T1000 (cell line): ENCODE data around the gene TMEM53.

Source experiments
- DNase-seq: peaks from one replicate; lab custom pipeline; 2025; ENCODE audit warnings: mixed read lengths; lab: John Stamatoyannopoulos, UW

TMEM53 gene

GRCh38 chr1:44628962-44629756 lies 45.1 kb downstream of the TMEM53 start:
- no peak for DNase-seq

- DNase-seq = no peak
These were observed 48.9 kb downstream of the TMEM53 start for GRCh38 chr1:44625348-44625747.

DNA sequence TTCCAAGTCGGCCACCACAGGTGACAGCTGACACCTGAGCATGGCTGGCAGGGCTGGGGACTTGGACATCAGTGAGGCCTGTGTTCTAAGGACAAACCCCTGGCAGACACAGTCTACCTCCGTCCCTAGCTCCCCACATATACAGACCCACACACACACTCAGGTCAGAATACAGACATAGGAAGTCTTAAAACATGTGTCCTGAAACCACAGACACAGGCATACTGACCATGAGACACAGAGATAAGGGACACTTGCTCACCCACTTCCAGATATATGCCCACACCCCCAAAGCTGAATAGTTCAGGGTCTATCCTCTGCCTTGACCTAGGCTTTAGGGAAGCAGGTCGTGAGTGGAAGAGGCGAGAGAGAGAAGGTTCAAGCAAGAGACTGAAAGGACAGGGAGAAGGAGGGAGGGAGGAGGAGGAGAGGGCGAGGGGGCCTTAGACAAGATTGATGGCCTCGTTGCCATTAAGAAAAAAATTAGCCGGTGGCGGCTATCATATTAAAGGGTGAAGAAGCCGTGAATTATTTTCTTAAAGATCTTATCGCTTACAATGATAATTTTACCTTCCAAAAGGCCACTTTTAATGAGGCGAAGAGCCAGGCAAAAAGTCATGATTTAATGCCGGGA lies 49.9 kb downstream of the TMEM53 start:
- no peak for DNase-seq

DNA sequence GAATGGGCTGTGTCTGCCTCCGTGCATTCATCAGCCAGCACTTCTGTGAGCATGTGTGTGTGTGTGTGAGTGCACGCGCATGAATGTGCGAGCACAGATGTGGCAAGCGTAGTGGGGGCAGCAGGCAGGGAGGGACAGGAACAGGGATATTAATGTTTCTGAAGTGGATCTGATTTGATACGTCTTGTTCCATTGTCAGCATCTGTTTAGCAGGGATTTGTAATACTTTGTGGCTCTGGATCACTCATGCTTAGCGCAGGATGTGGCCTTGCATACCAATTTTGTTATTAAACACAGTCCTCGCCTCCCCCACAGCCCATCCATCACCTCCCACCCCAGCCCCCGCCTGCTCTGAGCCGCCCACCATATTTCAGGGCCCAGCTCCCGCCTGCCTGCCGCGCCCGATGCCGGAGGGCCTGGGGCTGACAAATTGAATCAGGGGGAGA lies 52.4 kb downstream of the TMEM53 start:
- DNase-seq = no peak

GRCh38 chr1:44620072-44620471 lies 54.2 kb downstream of the TMEM53 start:
- no peak for DNase-seq

DNA sequence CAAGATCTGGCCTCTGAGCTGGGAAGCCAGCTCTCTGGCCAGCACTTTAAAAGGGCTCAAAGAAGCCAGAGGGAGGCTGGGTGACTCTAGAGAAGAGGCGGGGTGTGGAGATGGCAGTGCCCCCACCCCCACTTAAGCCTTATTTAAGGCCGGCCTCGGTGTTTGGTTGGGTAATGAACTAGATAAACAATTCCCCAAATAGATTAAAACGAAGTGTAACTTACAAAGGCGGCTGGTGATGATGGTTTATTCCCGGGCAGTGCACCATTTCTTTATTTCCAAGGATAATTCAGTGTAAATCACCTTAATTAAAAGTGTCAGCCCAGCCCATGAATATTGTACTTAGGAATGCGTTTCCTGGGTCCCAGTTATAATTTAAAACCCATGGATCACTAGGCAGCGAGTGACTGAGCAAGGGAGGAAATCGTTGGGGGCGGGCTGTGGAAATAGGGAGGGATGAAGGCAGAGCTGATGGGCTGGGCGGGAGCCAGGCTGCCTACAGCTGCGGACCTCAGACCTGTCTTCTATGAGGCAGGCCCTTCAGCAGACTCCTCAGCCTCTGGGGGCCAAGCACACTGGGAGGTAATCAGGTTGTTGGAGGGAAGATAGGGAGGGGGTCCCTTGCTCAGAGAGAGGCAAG lies 54.9 kb downstream of the TMEM53 start:
- no peak for DNase-seq

- no peak for DNase-seq
These were observed 56.6 kb downstream of the TMEM53 start for GRCh38 chr1:44617703-44618029.

DNA sequence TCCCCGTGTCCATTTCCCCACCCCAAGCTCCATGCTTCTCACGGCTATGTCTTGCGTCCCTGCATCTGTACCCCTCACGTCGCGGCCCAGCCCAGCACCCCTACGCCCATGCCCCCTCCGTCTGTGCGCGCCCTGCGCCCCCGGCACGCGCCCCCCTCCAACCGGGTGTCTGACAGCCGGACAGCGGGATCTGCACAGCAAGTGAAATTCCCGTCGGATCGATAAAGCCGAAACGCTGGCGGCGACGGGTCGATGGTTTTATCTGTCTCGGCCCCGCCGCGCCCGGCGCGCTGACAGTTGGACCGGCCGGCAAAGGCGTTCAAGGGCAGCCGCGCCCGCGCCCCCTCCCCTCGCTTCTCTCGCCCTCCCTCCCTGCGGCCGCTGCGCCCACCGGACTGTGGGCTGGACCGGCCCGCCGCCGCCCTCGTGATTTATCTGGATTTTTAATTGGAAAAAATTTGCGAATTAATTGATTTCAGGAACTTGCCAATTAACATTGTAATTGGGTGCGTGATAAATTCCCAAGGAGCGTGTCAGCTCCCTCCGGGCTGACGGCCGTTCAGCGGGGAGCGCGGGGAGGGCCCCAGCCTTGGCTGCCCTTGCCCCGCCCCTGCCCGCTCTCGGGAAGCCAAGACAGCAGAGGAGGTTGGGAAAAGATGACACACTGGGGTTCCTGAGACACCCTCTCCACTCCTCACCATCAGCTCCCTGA lies 57.1 kb downstream of the TMEM53 start:
- peak; percentile 52 for DNase-seq

DNA sequence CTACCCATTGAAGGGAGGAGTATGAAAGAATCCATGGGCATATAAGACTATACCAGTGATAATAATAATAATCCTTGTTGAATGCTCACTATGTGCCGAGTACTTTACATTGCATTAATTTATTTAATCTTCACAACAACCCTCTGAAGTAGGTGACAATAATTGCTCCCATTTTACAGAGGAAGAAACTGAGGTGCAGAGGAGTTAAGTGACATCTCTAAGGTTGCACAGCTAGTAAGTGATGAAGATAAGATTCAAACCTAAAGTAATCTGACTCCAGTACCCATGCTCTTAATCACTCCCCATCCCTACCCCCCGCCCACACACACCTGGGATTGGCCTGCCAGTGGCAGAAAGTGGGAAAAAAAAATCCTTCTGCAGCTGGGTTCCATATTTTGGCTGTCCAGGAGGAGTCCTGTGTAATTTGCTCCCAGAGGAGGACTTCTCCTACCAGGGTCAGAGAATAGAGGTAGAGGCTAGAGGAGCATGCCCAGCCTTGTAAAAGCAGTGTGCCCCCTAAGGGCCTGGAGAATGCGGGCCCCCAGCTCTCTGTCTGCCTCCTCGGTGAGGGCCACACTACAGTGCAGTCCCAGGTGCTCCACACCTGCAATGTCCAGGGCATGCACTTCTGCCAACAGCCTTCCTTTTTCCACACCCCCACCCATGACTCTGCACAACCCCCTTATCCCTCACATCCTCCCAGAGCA lies 57.8 kb downstream of the TMEM53 start:
- DNase-seq = no peak

DNA sequence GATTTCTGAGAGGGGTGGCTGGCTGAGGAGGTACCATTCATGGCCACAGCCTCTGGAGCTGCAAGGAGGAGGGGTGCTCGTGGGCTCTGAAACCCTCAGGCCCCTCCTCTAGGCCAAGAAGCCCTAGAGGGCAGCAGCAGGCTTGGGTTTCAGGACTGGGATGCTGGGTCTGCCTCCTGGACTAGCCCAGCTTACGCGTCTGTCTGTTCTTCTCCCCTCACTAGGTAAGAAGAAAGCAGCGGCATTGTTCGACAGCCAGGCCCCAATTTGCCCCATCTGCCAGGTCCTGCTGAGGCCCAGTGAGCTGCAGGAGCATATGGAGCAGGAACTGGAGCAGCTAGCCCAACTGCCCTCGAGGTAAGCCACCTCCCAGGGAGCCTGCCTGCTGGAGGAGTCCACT lies 60.3 kb downstream of the TMEM53 start:
- DNase-seq = no peak

DNA sequence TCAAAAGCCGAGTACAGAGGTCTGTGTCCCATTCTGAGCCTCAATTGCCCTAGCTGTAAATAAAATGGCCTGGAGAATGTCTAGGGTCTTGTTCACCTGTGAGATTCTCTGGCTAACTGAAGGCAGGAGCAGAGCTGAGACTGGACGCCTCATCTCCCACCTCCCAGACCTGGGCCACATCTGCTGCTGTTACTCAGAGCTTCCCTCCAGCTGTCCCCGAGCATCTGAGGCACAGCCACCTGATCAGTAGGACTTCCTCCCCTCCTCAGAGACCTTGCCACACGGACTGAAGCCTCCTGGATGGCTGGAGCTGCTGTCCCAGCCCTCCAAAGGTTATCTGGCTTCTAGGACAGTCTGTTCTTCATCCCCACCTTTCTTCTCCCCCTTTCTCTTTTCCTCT lies 62.4 kb downstream of the TMEM53 start:
- DNase-seq = no peak

GRCh38 chr1:44611419-44611818 lies 62.9 kb downstream of the TMEM53 start:
- no peak for DNase-seq

GRCh38 chr1:44610527-44611148 lies 63.6 kb downstream of the TMEM53 start:
- no peak for DNase-seq

- no peak for DNase-seq
These were observed 64.3 kb downstream of the TMEM53 start for GRCh38 chr1:44609768-44610526.

- DNase-seq = no peak
These were observed 64.9 kb downstream of the TMEM53 start for GRCh38 chr1:44609412-44609767.

- DNase-seq = no peak
These were observed 66.1 kb downstream of the TMEM53 start for GRCh38 chr1:44608141-44608540.

DNA sequence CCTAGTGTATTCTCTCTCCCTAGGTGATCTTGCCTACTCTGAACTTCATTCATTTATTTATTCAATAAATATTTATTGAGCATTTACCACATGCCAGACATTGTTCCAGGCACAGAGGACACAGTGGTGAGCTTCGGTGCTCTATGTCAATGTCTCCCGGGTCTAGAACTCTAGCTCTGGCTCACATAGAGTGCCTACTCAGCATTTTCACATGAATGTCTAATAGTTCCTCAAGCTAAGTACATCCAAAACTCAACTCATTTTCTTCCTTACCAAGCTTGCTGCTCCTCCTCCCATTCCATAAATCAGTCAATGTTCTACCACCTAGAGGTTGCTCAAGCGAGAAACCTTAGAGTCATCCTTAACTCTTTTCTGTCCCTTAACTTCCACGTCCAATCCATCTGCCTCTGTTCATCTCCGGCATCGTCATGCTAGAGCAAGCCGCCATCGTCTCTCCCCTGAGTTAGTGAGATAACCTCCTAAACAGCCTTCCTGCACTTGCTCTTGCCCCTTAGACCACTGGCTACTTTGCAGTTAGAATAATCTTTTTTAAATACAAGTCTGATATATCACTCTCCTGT lies 67.5 kb downstream of the TMEM53 start:
- DNase-seq = no peak

GRCh38 chr1:44605914-44606615 lies 68.2 kb downstream of the TMEM53 start:
- peak; percentile 26 for DNase-seq

- DNase-seq = no peak
These were observed 69.9 kb downstream of the TMEM53 start for GRCh38 chr1:44604157-44604955.
